ENCODE results near the gene VPS13A. TPM values are rescaled to one million over a fixed set of nuclear protein-coding genes. Genes with fewer than 3 reads are reported as not detected.

VPS13A gene
- total and polyA plus RNA-seq, 2 of the 13 experiments (the other 11 are each of a cell fraction or from before 2014, with no cell fraction given), result 20.4 to 20.7 TPM

- TF ChIP-seq LRRFIP1 (CRISPR knock-in tag; conservative IDR thresholded peaks at IDR 0.05) (no peak), SIN3B (IDR thresholded peaks at IDR 0.05; ENCODE audit: low read length) (no peak), HOXA7 (CRISPR knock-in tag; IDR thresholded peaks at IDR 0.05) (no peak), PRDM10 (CRISPR knock-in tag; IDR thresholded peaks at IDR 0.05; ENCODE audit: low read depth) (peak; percentile 60; the same call in 1 of the 2 replicates), CHD4 (IDR thresholded peaks at IDR 0.05; ENCODE audit: borderline replicate concordance, low read length) (no peak), TFDP1 (CRISPR knock-in tag; IDR thresholded peaks at IDR 0.05; ENCODE audit: borderline replicate concordance) (peak; percentile 74), ZNF432 (CRISPR knock-in tag; IDR thresholded peaks at IDR 0.05; ENCODE audit: borderline replicate concordance) (no peak), ZNF670 (CRISPR knock-in tag; IDR thresholded peaks at IDR 0.05; ENCODE audit: borderline replicate concordance) (peak; percentile 61; the same call in 1 of the 2 replicates), ZNF234 (CRISPR knock-in tag; conservative IDR thresholded peaks at IDR 0.05) (peak; percentile 37; the same call in 1 of the 2 replicates), YEATS2 (CRISPR knock-in tag; IDR thresholded peaks at IDR 0.05; ENCODE audit: borderline replicate concordance) (no peak), GABPB1 (CRISPR knock-in tag; IDR thresholded peaks at IDR 0.05) (peak; percentile 70), NFIB (CRISPR knock-in tag; IDR thresholded peaks at IDR 0.05; ENCODE audit: borderline replicate concordance) (no peak), ZNF761 (CRISPR knock-in tag; conservative IDR thresholded peaks at IDR 0.05) (peak; percentile 6; the same call in 1 of the 2 replicates), THAP9 (CRISPR knock-in tag; IDR thresholded peaks at IDR 0.05; ENCODE audit: borderline replicate concordance) (no peak), ZBTB34 (CRISPR knock-in tag; IDR thresholded peaks at IDR 0.05) (no peak)
Measured at GRCh38 chr9:77177143-77177893, at the start of gene VPS13A (continued).

All from HepG2 (cell line).